SIG-M5 treated with dmso at 0.1 percent for 504 hours (cell line): Measurements from ENCODE around the gene CDK10.
"Not testable (repeated sequence)": the region's sequence is repeated elsewhere in the genome, so short reads cannot be mapped to it uniquely, and the experiment has no call there.

Experiments
- DNase-seq: peaks from one replicate; lab custom pipeline; 2025; ENCODE audit not compliant: unreplicated experiment; lab: John Stamatoyannopoulos, UW

CDK10 gene, protein sequence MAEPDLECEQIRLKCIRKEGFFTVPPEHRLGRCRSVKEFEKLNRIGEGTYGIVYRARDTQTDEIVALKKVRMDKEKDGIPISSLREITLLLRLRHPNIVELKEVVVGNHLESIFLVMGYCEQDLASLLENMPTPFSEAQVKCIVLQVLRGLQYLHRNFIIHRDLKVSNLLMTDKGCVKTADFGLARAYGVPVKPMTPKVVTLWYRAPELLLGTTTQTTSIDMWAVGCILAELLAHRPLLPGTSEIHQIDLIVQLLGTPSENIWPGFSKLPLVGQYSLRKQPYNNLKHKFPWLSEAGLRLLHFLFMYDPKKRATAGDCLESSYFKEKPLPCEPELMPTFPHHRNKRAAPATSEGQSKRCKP

DNA sequence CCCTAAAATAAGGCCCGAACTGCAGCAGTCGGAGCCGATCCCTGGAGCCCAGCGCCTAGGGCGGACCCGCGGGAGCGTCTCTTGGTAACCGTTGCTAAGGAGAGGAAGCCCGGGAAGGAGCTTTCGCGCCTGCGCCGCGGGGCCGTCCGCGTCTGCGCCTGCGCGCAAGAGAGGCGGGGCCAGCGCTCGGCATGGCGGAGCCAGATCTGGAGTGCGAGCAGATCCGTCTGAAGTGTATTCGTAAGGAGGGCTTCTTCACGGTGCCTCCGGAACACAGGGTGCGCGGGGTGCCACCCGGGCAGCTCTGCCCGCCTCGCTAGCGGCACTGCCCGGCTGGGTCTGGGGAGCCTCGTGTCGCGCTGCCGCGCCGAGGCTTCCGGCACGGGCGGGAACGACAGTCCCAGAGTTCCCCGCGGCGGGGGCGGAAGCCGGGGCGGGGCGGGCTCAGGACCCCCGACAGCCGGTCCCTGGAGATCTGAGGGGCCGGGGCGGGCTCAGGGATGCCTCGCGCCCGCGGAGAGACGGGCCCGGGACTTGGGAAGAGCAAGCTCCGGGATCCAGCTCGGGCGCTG, at the start of gene CDK10:
Gene CDK10 (plus strand): TSS at position 170 of the 572 bp plus-strand sequence. CDS start 22 bp downstream, at position 192.
- DNase-seq: peak; percentile 86

DNA sequence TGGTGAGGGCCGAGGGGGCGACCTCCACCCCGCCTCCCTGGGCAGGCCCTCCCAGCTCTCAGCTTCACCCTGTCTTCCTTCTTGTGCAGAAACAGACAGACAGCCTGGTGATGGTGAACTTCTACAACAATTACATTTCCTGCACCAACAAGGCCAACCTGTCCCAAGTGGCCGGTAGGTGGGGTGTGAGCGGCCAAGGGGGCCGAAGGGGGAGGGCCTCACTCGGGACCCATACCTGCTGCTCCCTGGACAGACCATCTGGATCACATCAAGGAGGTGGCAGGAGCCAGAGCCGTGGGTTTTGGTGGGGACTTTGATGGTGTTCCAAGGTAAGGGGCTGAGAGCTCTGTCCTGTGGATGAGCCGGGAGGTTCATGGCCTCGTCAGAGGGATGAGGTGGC, 49.1 kb upstream of the CDK10 start:
- no peak for DNase-seq

DNA sequence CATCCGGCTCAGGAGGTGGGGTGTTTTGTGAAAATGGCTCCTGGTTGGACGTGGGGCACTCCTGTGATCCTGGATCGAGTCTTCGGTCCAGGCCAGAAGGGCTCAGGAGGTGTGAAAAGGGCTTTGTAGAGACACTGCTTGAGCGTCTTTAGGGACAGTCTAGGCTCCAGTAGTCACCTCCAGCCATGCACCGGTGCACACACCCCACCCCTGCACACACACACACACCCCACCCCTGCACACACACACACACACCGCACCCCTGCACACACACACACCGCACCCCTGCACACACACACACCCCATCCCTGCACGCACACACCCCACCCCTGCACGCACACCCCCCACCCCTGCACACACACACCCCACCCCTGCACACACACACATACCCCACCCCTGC, 48.0 kb upstream of the CDK10 start:
- no peak for DNase-seq

DNA sequence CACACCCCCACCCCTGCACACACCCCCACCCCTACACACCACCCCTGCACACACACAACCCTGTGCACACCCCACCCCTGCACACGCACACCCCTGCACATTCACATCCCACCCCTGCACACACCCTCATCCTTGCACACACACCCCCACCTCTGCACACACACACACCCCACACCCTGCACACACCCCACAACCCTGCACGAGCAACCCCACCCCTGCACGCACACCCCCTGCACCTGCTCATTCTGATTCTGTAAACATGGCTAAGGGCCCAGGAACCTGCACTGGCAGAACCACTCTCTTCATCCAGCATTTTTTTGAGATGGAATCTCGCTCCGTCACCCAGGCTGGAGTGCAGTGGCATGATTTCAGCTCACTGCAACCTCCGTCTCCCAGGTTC, 47.1 kb upstream of the CDK10 start:
- no peak for DNase-seq

DNA sequence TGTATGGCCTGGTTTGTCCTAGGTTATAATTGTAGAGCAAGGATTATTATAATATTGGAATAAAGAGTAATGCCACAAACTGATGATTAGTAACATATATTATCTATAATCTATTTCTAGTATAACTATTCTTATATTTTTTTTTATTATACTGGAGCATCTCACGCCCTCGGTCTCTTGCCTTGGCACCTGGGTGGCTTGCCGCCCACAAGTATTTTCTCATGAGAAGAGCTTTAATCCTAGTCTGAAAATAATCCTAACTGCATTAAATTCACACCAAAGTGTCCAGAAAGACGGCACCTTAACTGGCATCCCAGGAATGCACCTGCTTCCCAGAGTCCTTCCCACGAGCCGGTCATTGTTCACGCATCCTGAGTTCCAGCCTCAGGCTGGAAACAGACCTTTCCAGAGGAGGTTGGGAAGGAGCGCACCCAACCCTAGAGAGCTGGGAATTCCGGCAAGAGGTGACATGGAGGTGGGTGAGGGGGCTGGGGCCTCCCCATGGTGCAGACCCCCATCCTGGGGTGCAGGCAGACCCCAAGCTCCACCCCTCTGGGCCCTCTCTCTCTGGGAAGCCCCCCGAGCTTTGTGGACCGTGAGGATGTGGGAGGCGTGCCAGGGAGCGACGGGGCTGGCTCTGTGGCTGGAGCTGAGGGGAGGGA, 44.9 kb upstream of the CDK10 start:
- no peak for DNase-seq

DNA sequence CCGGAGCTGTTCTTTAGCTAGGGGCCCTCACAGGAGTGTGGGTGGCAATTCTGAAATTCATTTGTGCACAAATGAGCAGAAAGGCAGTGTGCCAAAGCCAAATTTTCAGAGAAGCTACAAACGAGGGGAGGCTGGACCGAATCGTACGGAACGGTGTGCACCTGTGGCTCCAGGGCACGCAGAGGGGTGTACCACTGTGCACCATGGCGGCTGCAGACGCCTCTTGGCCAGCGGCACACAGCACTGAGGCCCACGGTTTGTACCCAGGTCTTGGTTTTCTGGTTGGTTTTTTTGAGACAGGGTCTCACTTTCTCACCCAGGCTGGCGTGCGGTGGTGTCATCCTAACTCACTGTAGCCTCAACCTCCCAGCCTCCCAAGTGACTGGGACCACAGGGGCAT, 43.9 kb upstream of the CDK10 start:
- DNase-seq: no peak

DNA sequence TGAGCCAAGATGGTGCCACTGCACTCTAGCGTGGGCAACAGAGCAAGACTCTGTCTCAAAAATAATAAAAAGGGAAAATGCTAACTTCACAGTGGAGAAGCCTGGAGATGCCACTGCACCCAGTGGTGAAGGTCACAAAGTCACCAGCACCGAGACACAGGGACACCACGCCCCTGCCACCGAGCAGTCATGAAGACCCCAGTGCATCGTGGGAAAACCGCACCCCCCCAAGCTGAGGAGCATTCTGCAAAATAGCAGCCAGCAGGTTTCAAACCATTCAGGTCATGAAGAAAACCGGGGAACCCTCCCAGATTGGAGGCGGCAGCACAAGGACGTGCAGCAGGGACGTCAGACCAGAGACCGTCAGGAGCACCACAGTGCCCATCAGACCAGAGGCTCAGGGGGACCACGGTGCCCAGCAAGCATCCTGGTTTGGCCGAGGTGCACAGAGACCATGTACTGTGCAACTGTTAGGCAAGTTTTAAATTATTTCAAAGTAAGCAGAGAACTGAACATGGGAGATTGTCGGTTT, 42.7 kb upstream of the CDK10 start:
- DNase-seq: no peak

DNA sequence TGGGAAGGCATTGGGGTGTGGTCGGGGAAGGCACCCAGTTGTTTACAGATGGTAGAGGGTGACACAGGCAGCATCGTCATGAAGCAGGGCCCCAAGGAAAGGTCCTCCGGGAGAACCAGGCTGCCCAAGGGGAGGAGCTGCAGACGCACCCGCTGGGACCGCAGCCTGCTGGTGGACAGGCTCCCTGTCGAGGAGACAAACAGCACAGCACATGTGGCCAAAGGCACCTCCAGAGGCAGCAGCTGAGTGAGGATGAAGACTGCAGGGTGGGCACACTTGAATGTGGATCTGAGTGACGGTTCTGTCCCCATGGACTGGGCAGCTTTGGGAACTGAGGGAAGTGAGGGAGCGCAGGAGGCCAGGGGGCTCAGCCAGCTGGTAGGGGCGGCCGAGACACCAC, 41.4 kb upstream of the CDK10 start:
- DNase-seq: no peak

DNA sequence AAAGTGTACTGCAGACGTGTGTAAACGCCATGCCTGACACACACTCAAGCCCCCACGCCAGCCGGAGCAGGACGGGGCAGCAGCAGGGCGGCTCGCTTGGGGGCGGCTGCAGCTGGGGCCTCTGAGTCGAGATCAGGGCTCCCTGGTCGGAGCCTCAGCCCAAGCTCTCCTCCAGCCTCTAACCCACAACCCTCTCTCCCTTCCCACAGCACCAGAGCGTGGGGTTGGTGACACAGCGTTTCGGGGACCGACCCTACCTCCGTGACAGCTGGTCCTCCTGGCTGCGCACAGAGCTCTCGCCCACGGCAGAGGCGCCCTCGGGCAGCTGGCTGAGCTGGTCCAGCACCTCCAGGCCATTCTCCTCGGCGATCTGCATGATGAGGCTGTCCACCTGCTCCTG, 40.2 kb upstream of the CDK10 start:
- DNase-seq: no peak

DNA sequence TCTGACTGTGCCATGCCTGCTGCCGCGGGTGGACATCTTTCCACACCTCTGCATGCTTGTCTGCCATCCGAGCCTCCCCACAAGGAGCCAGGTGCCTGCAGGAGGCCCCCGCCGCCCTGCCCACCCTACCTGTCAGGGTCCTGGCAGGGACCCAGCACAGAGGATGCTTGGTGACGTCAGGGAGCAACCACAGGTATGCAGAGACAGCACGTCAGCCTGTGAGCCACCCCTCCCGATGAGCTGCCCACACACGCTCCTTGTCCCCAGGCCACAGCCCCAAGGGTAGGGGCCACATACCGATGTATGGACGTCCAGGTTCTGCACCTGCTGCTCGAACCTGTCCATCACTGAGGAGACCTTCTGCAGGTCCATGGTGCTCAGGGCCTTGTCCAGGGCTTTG, 39.6 kb upstream of the CDK10 start:
- no peak for DNase-seq

DNA sequence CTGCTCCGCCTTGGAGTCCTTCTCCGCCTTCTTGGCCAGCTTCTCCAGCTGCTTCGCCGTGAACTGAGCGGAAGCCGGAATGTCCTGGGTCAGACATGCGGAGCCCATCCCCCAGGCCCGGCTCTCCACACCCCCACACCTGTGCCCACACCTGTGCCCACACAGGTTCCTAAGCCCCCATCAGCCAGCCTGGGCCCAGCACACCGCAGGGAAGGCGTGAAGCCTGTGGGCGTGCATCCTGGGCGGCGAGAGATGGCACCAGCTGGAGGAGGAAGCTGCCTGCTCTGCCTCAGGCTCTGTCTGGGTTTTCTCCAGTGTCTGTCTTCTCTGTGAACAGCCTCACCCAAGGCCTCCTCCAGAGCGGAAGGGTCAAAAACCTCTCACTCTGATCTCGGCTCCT, 34.9 kb upstream of the CDK10 start:
- DNase-seq: no peak

DNA sequence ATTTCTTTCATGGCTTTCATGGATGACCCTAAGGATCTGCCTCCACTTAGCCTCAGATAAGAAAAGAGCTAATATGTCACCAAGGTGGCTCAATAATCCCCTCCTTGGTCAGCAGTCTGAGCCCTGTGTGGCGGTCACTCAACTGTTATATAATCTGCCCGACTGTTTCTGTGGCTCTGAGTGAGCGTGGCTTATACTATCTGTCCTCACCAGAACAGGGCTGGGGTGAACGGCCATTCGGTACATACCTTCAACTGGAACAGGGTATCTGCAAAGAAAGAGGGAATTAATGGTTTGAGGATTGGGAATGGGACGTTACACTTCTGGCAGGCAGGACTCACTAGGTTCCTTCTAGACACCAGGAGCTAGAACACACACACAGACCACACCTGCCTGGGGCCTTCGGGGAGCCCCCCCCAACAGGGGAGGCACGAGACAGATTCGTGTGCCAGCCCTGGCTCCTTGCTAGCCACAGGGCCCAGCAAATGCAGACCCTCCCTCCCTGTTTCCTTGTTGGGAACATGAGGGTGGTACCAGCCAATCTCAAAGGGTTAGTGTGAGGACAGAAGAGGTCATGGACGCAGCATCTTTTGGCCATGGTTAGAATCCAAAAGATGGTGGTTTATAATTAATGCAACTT, 32.7 kb upstream of the CDK10 start:
- no peak for DNase-seq

DNA sequence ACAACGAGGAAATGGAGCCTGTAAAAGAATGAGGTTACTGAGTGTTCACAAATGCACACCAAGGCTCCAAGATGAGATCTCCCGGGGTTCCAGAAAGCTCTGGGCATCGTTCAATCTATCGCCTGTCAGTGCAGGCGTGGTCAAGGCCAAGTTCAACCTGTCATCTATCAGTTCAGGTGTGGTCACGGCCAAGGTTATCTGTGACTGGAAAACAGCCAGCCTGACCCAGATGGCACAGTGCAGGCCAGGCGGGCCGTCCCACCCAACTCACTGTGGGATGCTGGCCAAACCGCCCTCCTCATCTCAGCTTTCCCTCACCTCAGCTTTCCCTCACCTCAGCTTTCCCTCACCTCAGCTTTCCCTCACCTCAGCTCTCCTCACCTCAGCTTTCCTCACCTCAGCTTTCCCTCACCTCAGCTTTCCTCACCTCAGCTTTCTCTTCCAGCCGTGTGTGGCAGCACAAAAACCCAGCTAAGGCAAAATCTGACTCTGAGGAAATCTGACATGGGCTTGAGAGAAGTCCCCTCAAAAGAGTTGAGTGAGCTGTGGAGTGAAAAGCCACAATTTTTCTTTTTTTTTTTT, 31.3 kb upstream of the CDK10 start:
- DNase-seq: no peak

DNA sequence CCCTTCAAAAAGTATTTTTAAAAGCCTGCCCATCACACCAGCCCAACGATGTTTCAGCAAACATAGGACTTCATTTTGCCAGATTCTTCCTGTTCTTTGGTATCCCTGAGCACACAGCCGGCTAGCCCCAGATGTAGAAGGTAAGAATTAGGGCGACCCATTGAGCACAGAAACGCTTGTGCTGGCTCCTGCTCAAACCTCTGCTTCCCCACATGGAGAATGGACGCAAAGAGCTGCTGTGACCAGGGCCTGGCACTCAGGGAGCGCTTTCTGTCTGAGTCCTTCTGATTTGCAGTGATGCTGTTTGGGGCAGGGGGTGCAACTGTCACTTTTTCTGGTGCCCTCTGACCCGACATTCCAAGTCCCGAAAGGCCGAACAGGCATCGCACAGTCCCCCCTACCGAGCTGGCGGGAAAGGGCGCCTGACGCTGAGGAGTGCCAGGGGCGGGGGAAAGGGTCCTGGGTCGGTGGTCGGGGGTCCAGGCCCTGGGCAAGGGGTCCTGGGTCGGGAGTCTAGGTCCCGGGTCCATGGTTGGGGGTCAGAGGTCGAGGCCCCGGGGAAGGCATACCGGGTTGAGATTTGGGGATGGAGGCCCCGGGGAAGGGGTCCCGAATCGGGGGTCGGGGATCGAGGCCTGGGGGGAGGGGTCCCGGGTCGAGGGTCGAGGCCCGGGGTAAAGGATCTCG, 29.9 kb upstream of the CDK10 start:
- no peak for DNase-seq

DNA sequence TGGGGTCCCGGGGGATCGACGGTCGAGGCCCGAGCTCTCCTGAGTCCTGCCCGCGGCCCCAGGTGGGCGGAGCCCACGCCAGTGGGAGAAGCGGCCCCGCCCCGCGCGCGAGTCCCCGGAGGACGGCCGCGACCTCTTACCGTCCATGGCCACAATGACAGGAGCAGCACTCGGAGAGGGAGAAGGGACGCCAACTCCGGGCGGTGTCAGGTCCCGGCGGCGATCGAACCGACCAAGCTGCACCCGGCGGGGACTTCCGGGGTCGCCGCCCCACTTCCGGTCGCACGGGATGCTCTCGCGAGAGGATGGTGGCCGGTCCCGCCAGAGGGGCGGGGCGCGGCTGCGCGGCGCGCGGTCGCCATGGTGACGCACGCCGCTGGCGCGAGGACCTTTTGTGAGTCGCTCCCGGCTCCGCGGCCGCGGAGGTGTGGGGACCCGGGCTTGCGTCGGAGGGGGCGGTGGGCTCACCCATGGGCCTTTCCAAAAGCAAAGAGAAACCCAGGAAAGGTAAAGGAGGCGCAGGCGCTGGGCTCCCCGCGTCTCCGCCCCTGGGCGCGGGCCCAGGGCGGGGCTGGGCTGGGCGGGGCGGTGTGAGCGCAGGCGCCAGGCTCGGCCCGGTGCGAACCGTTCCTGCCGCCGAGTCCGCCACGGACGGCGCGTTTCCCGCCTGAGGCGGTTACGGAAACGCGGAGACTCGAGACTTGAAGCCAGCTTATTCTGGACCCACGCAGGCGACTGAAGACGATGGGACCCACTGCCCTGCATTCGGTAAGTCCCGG, 28.9 kb upstream of the CDK10 start, which contains the start of the genes CHMP1A and SPATA33:
Gene CHMP1A (minus strand): TSS at position 267 of the 779 bp plus-strand sequence. CDS start 120 bp downstream, at position 147.
Gene SPATA33 (plus strand): TSS at position 395 of the 779 bp plus-strand sequence. CDS start 76 bp downstream, at position 471.
- DNase-seq: peak; percentile 74

DNA sequence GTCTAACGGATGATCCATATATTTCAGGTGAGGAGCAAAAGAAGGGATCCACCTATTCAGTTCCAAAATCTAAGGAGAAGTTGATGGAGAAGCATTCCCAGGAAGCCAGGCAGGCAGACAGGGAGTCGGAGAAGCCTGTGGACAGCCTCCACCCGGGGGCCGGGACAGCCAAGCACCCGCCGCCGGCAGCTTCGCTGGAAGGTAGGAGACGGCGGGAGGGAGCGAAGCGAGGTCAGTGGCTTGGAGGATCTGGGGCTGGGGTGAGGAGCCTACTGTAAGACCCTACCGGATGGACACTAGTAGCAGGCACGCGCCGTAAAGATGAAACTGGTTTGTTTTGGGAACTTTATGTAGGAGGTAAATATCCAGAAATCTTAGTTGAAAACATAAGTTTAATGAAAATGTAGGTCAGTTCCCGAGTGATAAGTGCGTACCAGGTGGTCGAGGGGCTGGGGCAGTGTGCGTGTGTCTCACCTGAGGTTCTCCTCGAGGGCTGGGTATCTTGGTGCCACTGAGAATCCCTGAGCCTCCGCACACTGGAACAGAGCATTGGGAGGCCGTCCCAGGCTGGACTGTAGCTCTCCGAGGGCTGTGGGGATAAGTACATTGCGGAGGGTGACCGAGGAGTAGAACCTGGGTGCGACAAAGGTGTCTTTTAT, 28.1 kb upstream of the CDK10 start:
- no peak for DNase-seq

DNA sequence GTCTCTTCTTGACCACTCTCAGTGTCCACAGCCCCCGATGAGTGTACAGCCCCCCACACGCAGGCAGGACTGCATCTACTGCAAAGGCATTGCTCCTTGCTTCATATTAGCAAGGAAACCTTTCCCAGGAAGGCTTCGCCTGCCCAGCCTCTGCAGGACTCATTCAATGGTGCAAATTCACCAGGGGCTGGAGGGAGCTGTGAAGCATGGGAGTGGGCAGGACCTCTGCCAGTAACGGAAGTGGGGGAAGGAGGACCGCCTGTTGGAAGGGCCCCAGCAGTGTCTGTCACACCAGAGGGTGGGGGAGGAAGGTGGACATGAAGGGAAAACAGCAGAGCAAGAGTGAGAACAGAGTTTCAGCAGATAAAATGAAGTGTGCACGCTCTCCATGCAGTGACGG, 26.3 kb upstream of the CDK10 start:
- DNase-seq: no peak

DNA sequence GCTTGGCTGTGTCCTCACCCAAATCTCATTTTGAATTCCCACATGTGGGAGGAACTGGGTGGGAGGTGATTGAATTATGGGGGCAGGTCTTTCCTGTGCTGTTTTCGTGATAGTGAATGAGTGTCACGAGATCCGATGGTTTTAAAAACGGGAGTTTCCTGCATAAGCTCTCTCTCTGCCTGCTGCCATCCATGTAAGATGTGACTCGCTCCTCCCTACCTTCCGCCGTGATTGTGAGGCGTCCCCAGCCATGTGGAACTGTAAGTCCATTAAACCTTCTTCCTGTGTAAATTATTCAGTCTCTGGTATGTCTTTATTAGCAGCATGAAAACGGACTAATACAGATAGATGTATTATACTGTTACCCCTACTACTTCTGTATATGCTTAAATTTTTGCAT, 25.3 kb upstream of the CDK10 start:
- no peak for DNase-seq

DNA sequence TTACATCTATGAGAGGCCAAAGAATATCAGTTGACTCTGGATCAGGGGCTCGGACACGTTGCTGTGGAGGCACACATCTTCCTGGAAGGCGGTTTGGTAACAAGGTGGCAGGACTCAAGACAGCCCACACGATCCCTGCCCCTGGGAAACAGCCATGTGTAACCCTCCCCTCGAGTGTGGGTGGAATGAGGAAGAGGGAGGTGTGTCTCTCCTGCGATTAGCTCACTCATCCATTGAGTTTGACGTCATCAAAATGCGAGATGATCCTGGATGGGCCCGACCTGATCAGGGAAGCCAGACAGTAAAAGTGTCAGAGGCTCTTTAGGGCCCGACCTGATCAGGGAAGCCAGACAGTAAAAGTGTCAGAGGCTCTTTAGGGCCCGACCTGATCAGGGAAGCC, 22.3 kb upstream of the CDK10 start:
- DNase-seq: not testable (repeated sequence)
